H9 (cell line): ENCODE results near the gene FNDC3B. TPM values are rescaled to one million over a fixed set of nuclear protein-coding genes. Genes with fewer than 3 reads are reported as not detected.

Source experiments
- DNase-seq: peaks from one replicate; pipeline ENCODE4 v3.0.0-alpha.2; 2017
- H2AFZ ChIP-seq: one replicate; pipeline ENCODE4 v1.6.1; 2013; ENCODE audit warnings: mild to moderate bottlenecking, low read length, control low read depth, moderate library complexity
- H2AK5ac ChIP-seq: 2 replicates; pipeline ENCODE4 v1.6.1; 2013; ENCODE audit warnings: low read length, control low read depth, mixed read lengths; ENCODE audit not compliant: insufficient read length
- H2BK120ac ChIP-seq: one replicate; pipeline ENCODE4 v1.6.1; 2013; ENCODE audit warnings: low read depth, mild to moderate bottlenecking, low read length, control low read depth, inconsistent platforms; ENCODE audit not compliant: poor library complexity, severe bottlenecking
- H2BK12ac ChIP-seq: 2 replicates; pipeline ENCODE4 v1.6.1; 2013; ENCODE audit warnings: low read length, control low read depth, mixed read lengths, low read depth; ENCODE audit not compliant: insufficient read length
- H2BK15ac ChIP-seq: 2 replicates; pipeline ENCODE4 v1.6.1; 2013; ENCODE audit warnings: low read depth, low read length, control low read depth
- H2BK20ac ChIP-seq: one replicate; pipeline ENCODE4 v1.6.1; 2013; ENCODE audit warnings: low read depth, mild to moderate bottlenecking, low read length, control low read depth, inconsistent platforms; ENCODE audit not compliant: poor library complexity, severe bottlenecking
- H2BK5ac ChIP-seq: 2 replicates; pipeline ENCODE4 v1.6.1; 2013; ENCODE audit warnings: low read length, control low read depth, mixed read lengths; ENCODE audit not compliant: insufficient read length
- H3K14ac ChIP-seq: 2 replicates; pipeline ENCODE4 v1.6.1; 2013; ENCODE audit warnings: low read length, control low read depth; ENCODE audit not compliant: insufficient read depth
- H3K18ac ChIP-seq: 2 replicates; pipeline ENCODE4 v1.6.1; 2013; ENCODE audit warnings: low read depth, mild to moderate bottlenecking, mixed read lengths, low read length, control low read depth; ENCODE audit not compliant: insufficient read length
- H3K23ac ChIP-seq: 2 replicates; pipeline ENCODE4 v1.6.1; 2013; ENCODE audit warnings: low read length, control low read depth, mixed read lengths, low read depth; ENCODE audit not compliant: insufficient read length
- H3K23me2 ChIP-seq: 2 replicates; pipeline ENCODE4 v1.6.1; 2013; ENCODE audit warnings: low read depth, mild to moderate bottlenecking, mixed read lengths, low read length, control low read depth; ENCODE audit not compliant: insufficient read length, poor library complexity, severe bottlenecking
- H3K27ac ChIP-seq: 2 replicates; pipeline ENCODE4 v1.5.1; 2013; ENCODE audit warnings: low read length, control low read depth, mixed read lengths, low read depth; ENCODE audit not compliant: insufficient read length
- H3K27me3 ChIP-seq: 2 replicates; pipeline ENCODE4 v1.6.1; 2013; ENCODE audit warnings: low read length, control low read depth, inconsistent platforms; ENCODE audit not compliant: insufficient read depth
- H3K4ac ChIP-seq: 2 replicates; pipeline ENCODE4 v1.6.1; 2013; ENCODE audit warnings: low read depth, mild to moderate bottlenecking, control low read depth, inconsistent platforms, low read length, moderate library complexity
- H3K4me1 ChIP-seq: 2 replicates; pipeline ENCODE4 v1.6.1; 2013; ENCODE audit warnings: low read length, control low read depth, inconsistent platforms; ENCODE audit not compliant: insufficient read depth
- H3K4me2 ChIP-seq: 2 replicates; pipeline ENCODE4 v1.6.1; 2013; ENCODE audit warnings: low read length, control low read depth, mixed read lengths; ENCODE audit not compliant: insufficient read length, insufficient read depth
- H3K56ac ChIP-seq: 2 replicates; pipeline ENCODE4 v1.6.1; 2013; ENCODE audit warnings: low read depth, mild to moderate bottlenecking, mixed read lengths, low read length, control low read depth; ENCODE audit not compliant: insufficient read length
- H3K79me1 ChIP-seq: 2 replicates; pipeline ENCODE4 v1.6.1; 2013; ENCODE audit warnings: low read depth, mild to moderate bottlenecking, moderate library complexity, low read length, control low read depth, inconsistent platforms; ENCODE audit not compliant: insufficient read depth, poor library complexity, severe bottlenecking
- H3K79me2 ChIP-seq: 2 replicates; pipeline ENCODE4 v1.6.1; 2013; ENCODE audit warnings: low read length, control low read depth, inconsistent platforms; ENCODE audit not compliant: insufficient read depth
- H3K9ac ChIP-seq: 2 replicates; pipeline ENCODE4 v1.6.1; 2013; ENCODE audit warnings: low read length, control low read depth, mixed read lengths; ENCODE audit not compliant: insufficient read length; ENCODE audit errors: extremely low read depth
- H3K9me3 ChIP-seq: one replicate; pipeline ENCODE4 v1.6.1; 2013; ENCODE audit warnings: low read depth, low read length, inconsistent platforms; ENCODE audit not compliant: control insufficient read depth
- H3T11ph ChIP-seq: one replicate; pipeline ENCODE4 v1.6.1; 2013; ENCODE audit warnings: mild to moderate bottlenecking, low read length, control low read depth, inconsistent platforms
- H4K20me1 ChIP-seq: one replicate; pipeline ENCODE4 v1.6.1; 2013; ENCODE audit not compliant: control insufficient read depth, insufficient read length, insufficient read depth
- H4K5ac ChIP-seq: 2 replicates; pipeline ENCODE4 v1.6.1; 2013; ENCODE audit warnings: low read depth, mild to moderate bottlenecking, mixed read lengths, low read length, control low read depth; ENCODE audit not compliant: insufficient read length
- H4K8ac ChIP-seq: replicated peaks from 2 replicates; pipeline ENCODE4 v1.6.1; 2013; ENCODE audit warnings: low read length, control low read depth, mixed read lengths, low read depth; ENCODE audit not compliant: insufficient read length
- H4K91ac ChIP-seq: 2 replicates; pipeline ENCODE4 v1.6.1; 2013; ENCODE audit warnings: low read depth, mild to moderate bottlenecking, moderate library complexity, mixed read lengths, low read length, control low read depth; ENCODE audit not compliant: insufficient read length
- H3K27ac Mint-ChIP-seq, 3 experiments: 2 replicates in 2 of 3; 3 replicates in 1 of 3; pipeline ENCODE4 v1.8.0; 2020 to 2021; ENCODE audit warnings: mixed read lengths in 3 of 3, mild to moderate bottlenecking in 1 of 3, moderate library complexity in 1 of 3
- H3K27me3 Mint-ChIP-seq: 2 replicates; pipeline ENCODE4 v1.8.0; 2021; ENCODE audit warnings: low read depth, mild to moderate bottlenecking, moderate library complexity, mixed read lengths
- H3K36me3 Mint-ChIP-seq, 3 experiments: 2 replicates in 2 of 3; 3 replicates in 1 of 3; pipeline ENCODE4 v1.8.0; 2020 to 2021; ENCODE audit warnings: low read depth in 3 of 3, mixed read lengths in 3 of 3; ENCODE audit not compliant: insufficient read depth in 1 of 3
- H3K4me1 Mint-ChIP-seq, 2 experiments: 2 replicates each; pipeline ENCODE4 v1.8.0; 2020; ENCODE audit warnings: mixed read lengths in 2 of 2
- H3K4me3 Mint-ChIP-seq, 2 experiments: 2 replicates in 1 of 2; 3 replicates in 1 of 2; pipeline ENCODE4 v1.8.0; 2020 to 2021; ENCODE audit warnings: mild to moderate bottlenecking in 2 of 2, mixed read lengths in 2 of 2, moderate library complexity in 1 of 2
- H3K9me3 Mint-ChIP-seq, 2 experiments: 2 replicates in 1 of 2; 3 replicates in 1 of 2; pipeline ENCODE4 v1.8.0; 2020; ENCODE audit warnings: mild to moderate bottlenecking in 2 of 2, mixed read lengths in 2 of 2, moderate library complexity in 1 of 2
- CTCF ChIP-seq: fragments of 200-600 bp; sonication (generic); conservative IDR thresholded peaks from 3 replicates; pipeline ENCODE4 v1.8.0; 2021; ENCODE audit warnings: antibody characterized with exemption, mild to moderate bottlenecking
- WGBS: extraction: QIAGEN DNeasy Blood & Tissue Kit; methylation state at CpG from one replicate; pipeline ENCODE4 v1.1.7; 2013; ENCODE audit warnings: missing lambda C conversion rate, low lambda C conversion rate, mixed read lengths; ENCODE audit not compliant: insufficient read length; ENCODE audit errors: extremely low coverage; 5-methylcytosine and 5-hydroxymethylcytosine counted together
- total RNA-seq: library from RNA; stranded (reverse); gene quantifications from 2 replicates; pipeline ENCODE4 v1.2.1, GENCODE V29; 2021

FNDC3B gene
- total RNA-seq, 1 experiment from 2014 or later = 43.8 TPM

GRCh38 chr3:172257648-172258400, 218.4 kb downstream of the FNDC3B start:
- no peak overlapping the region for H3K23ac ChIP-seq
- H3K27ac ChIP-seq = no peak overlapping the region
- H4K8ac ChIP-seq = no peak overlapping the region
- no peak overlapping the region for H3K9ac ChIP-seq
- H4K91ac ChIP-seq = no peak overlapping the region
- H3K79me2 ChIP-seq = no peaks in the 10 kb centered on the region
- H2AFZ ChIP-seq = no peak overlapping the region
- H3K4me2 ChIP-seq = no peak overlapping the region
- H3K27me3 Mint-ChIP-seq = no peaks in the 10 kb centered on the region
- H3K56ac ChIP-seq = no peak overlapping the region
- H3K4ac ChIP-seq = no peak overlapping the region
- peaks cover 4% of the 10 kb centered on the region; the same call in 1 of the 2 replicates for H3K4me1 ChIP-seq
- H2BK20ac ChIP-seq = no peak overlapping the region
- H3T11ph ChIP-seq = no peak overlapping the region
- no peak overlapping the region for H3K4me3 Mint-ChIP-seq
- H3K27ac Mint-ChIP-seq = peak overlapping the region in 2 of 3 experiments; percentile 78 to 81; a peak in 6 of 7 replicates
- H3K18ac ChIP-seq = no peak overlapping the region
- no peaks in the 10 kb centered on the region for H3K9me3 ChIP-seq
- peaks cover 31 to 37% of the 10 kb centered on the region in 2 experiments for H3K4me1 Mint-ChIP-seq
- H3K14ac ChIP-seq = no peak overlapping the region
- H2BK12ac ChIP-seq = no peak overlapping the region
- H4K5ac ChIP-seq = no peak overlapping the region
- no peaks in the 10 kb centered on the region for H4K20me1 ChIP-seq
- H3K23me2 ChIP-seq = no peaks in the 10 kb centered on the region
- H2BK15ac ChIP-seq = no peak overlapping the region
- peaks cover 0 to 11% (median 2%) of the 10 kb centered on the region in 3 experiments; a peak in 5 of 7 replicates for H3K36me3 Mint-ChIP-seq
- H3K79me1 ChIP-seq = no peaks in the 10 kb centered on the region
- no peak overlapping the region for H2BK5ac ChIP-seq
- no peak for TF ChIP-seq CTCF
- no peaks in the 10 kb centered on the region for H3K27me3 ChIP-seq
- H3K9me3 Mint-ChIP-seq = no peaks in the 10 kb centered on the region
- DNase-seq = no peak
- no CpG with 5 or more reads among the region's 8 CpGs for WGBS
- H2BK120ac ChIP-seq = no peak overlapping the region
- no peak overlapping the region for H2AK5ac ChIP-seq
